ENCODE results near the gene CNTROB. TPM values are rescaled to one million over a fixed set of nuclear protein-coding genes. Genes with fewer than 3 reads are reported as not detected.

Gene CNTROB
- total RNA-seq, 1 experiment from 2014 or later: 62.3 TPM

- Histone ChIP-seq H3K27ac (no peak overlapping the region), H3K27me3 (ENCODE audit: insufficient read depth, low read depth) (no peaks in the 10 kb centered on the region), H3K36me3 (ENCODE audit: low read depth) (no peaks in the 10 kb centered on the region), H3K9me2 (ENCODE audit: insufficient read depth) (no peaks in the 10 kb centered on the region), H4K20me1 (ENCODE audit: insufficient read depth) (no peaks in the 10 kb centered on the region), H3K4me1 (replicated peaks; ENCODE audit: insufficient read depth) (no peaks in the 10 kb centered on the region; the same call in 1 of the 2 replicates), H2AFZ (no peak overlapping the region), H3K9me3 (ENCODE audit: insufficient read depth, low read depth) (no peaks in the 10 kb centered on the region), H3K4me2 (no peak overlapping the region), H3K79me2 (ENCODE audit: low read depth) (peaks cover 10% of the 10 kb centered on the region), H3K4me3 (no peak overlapping the region), H3F3A (ENCODE audit: insufficient read depth, low read depth) (no peaks in the 10 kb centered on the region; the same call in 1 of the 2 replicates)
- no peak for DNase-seq
- POLR2A ChIA-PET (ENCODE audit: unreplicated experiment): no interaction called here
- TF ChIP-seq CTCF (conservative IDR thresholded peaks at IDR 0.05) (no peak), EZH2 (IDR thresholded peaks at IDR 0.05; ENCODE audit: low read depth) (no peak)
- no TSS peak for BruUV-seq (replicated peaks)
- intact Hi-C loops (cut with micrococcal nuclease; ENCODE audit: unreplicated experiment): no loop called here
- CTCF ChIA-PET: interaction anchor here (0.6 kb wide), 1 partner anchor 62 kb away, joined by 3 read pairs; no protein-coding TSS in a partner anchor
Measured at GRCh38 chr17:7927596-7927995, 4.4 kb upstream of the CNTROB start.

- CTCF ChIA-PET: no interaction called here
- Histone ChIP-seq H3K27me3 (ENCODE audit: insufficient read depth, low read depth) (no peaks in the 10 kb centered on the region), H3K9me2 (ENCODE audit: insufficient read depth) (no peaks in the 10 kb centered on the region), H4K20me1 (ENCODE audit: insufficient read depth) (no peaks in the 10 kb centered on the region), H3K4me2 (peak within 1 kb of the TSS; percentile 97; the same call in 1 of the 2 replicates), H2AFZ (no peak within 1 kb of the TSS), H3K36me3 (ENCODE audit: low read depth) (no peaks in the 10 kb centered on the region), H3F3A (ENCODE audit: insufficient read depth, low read depth) (no peaks in the 10 kb centered on the region; the same call in 1 of the 2 replicates), H3K79me2 (ENCODE audit: low read depth) (peaks cover 27% of the 10 kb centered on the region), H3K9me3 (ENCODE audit: insufficient read depth, low read depth) (no peaks in the 10 kb centered on the region), H3K27ac (no peak within 1 kb of the TSS), H3K4me1 (replicated peaks; ENCODE audit: insufficient read depth) (peaks cover 11% of the 10 kb centered on the region), H3K4me3 (no peak within 1 kb of the TSS)
- POLR2A ChIA-PET (ENCODE audit: unreplicated experiment): interaction anchor here (0.6 kb wide), 1 partner anchor 526 kb away, joined by 5 read pairs; no protein-coding TSS in a partner anchor
- intact Hi-C loops (cut with micrococcal nuclease; ENCODE audit: unreplicated experiment): loop anchor here (5.0 kb wide), 1 partner anchor 42 kb away; the partner anchor contains the start of gene CHD3
- no peak for DNase-seq
- TF ChIP-seq CTCF (conservative IDR thresholded peaks at IDR 0.05) (no peak), EZH2 (IDR thresholded peaks at IDR 0.05; ENCODE audit: low read depth) (no peak)
- no TSS peak for BruUV-seq (replicated peaks)
Measured at GRCh38 chr17:7929158-7930023, 2.6 kb upstream of the CNTROB start, which contains the start of gene KCNAB3. KCNAB3 (minus strand) TSS chr17:7929856; CDS start chr17:7929435, 421 bp downstream.

DNA sequence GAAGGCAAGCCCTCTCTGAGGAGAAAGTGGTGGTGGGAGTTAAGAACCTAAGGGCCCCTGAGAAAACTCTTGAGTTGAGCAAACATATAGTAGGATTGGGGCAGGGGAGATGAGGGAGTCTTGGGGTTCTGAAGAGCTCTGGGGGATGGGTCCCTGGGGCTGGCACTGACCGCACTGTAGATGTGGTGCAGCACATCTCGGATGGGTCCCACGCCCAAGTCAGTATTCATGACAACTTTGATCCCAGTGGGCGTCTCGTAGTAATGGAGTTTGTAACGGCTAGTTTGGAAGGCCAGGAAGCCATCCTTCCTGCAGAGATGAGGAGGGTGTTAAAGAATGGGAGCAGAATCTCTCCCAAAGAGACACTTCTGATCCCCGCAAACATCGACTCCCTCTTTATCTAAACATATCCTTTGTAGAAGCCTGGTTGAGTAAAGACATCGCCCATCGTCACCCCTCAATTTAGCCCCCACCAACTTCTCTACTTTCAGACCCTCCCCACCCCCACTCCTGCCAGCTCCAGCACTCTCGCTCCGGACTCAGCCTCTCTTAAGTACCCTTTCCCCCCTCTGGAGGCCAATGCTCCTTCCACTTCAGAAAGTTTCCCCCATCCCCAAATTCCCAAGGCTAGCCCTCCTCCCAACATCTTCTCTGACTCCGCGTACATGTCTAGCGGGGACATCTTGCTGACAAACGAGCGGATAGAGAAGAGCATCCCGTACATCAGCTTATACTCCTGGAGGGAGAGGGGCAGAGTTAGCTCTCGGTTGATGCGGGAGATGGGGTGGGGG is 970 bp upstream of the CNTROB start:
- ChIA-PET CTCF (interaction anchor here (0.7 to 1.0 kb wide), 4 partner anchors 58 to 106 kb away, joined by 4 to 9 read pairs (median 6); no protein-coding TSS in a partner anchor), POLR2A (ENCODE audit: unreplicated experiment) (interaction anchor here (0.5 to 0.9 kb wide), 3 partner anchors 14 to 506 kb away, joined by 4 to 9 read pairs (median 5); no protein-coding TSS in a partner anchor)
- H3K27ac ChIP-seq: no peak overlapping the region
- H3K79me2 ChIP-seq (ENCODE audit: low read depth): peaks cover 30% of the 10 kb centered on the region
- no peak for TF ChIP-seq EZH2 (IDR thresholded peaks at IDR 0.05; ENCODE audit: low read depth)
- no peak for TF ChIP-seq CTCF (conservative IDR thresholded peaks at IDR 0.05)
- intact Hi-C loops (cut with micrococcal nuclease; ENCODE audit: unreplicated experiment): loop anchor here (5.0 kb wide), 1 partner anchor 44 kb away; the partner anchor contains the start of gene CHD3
- no peaks in the 10 kb centered on the region for H3K27me3 ChIP-seq (ENCODE audit: insufficient read depth, low read depth)
- H3K4me1 ChIP-seq (replicated peaks; ENCODE audit: insufficient read depth): peaks cover 11% of the 10 kb centered on the region
- peak overlapping the region; percentile 82 for H2AFZ ChIP-seq
- H3K4me2 ChIP-seq: peak overlapping the region; percentile 97
- BruUV-seq (replicated peaks): TSS peak; percentile 81
- H3K9me2 ChIP-seq (ENCODE audit: insufficient read depth): no peaks in the 10 kb centered on the region
- peak overlapping the region; percentile 88 for H3K4me3 ChIP-seq
- no peaks in the 10 kb centered on the region for H3K9me3 ChIP-seq (ENCODE audit: insufficient read depth, low read depth)
- H4K20me1 ChIP-seq (ENCODE audit: insufficient read depth): no peaks in the 10 kb centered on the region
- no peaks in the 10 kb centered on the region for H3K36me3 ChIP-seq (ENCODE audit: low read depth)
- no peak for DNase-seq
- H3F3A ChIP-seq (ENCODE audit: insufficient read depth, low read depth): no peaks in the 10 kb centered on the region; the same call in 1 of the 2 replicates
